MCF 10A (cell line): ENCODE results near the gene MRAP. TPM values are rescaled to one million over a fixed set of nuclear protein-coding genes. Genes with fewer than 3 reads are reported as not detected.

Experiments used
- BruUV-seq: library from RNA; stranded (reverse); fragments of 400-500 nt; replicated peaks from 2 replicates; lab custom pipeline; 2021; lab: Mats Ljungman, UMichigan
- CTCF ChIA-PET: fragments of 300-600 bp; sonication (Branson Sonifier 250); formaldehyde crosslinking; extraction: SDS; loops from one replicate; lab custom pipeline; 2021; ENCODE audit warnings: antibody characterized with exemption, inconsistent platforms; lab: Yijun Ruan, JAX
- POLR2A ChIA-PET: fragments of 300-600, 350-650 bp; sonication (Branson Sonifier 250); formaldehyde crosslinking; extraction: SDS; loops from one replicate; lab custom pipeline; 2020; ENCODE audit warnings: antibody characterized with exemption, inconsistent platforms; lab: Yijun Ruan, JAX
- DNase-seq: peaks from one replicate; pipeline ENCODE4 v3.0.0-alpha.2; 2018; ENCODE audit not compliant: unreplicated experiment
- H3K27ac Mint-ChIP-seq: one replicate; pipeline ENCODE4 v1.8.0; 2022; ENCODE audit warnings: mild to moderate bottlenecking, low read depth, mixed read lengths; ENCODE audit not compliant: unreplicated experiment
- H3K27me3 Mint-ChIP-seq: one replicate; pipeline ENCODE4 v1.8.0; 2022; ENCODE audit warnings: mixed read lengths; ENCODE audit not compliant: insufficient read depth, unreplicated experiment
- H3K36me3 Mint-ChIP-seq: one replicate; pipeline ENCODE4 v1.8.0; 2022; ENCODE audit warnings: mild to moderate bottlenecking, moderate library complexity, mixed read lengths; ENCODE audit not compliant: insufficient read depth, unreplicated experiment
- H3K4me1 Mint-ChIP-seq: one replicate; pipeline ENCODE4 v1.8.0; 2022; ENCODE audit warnings: mixed read lengths; ENCODE audit not compliant: insufficient read depth, unreplicated experiment
- H3K4me3 Mint-ChIP-seq: one replicate; pipeline ENCODE4 v1.8.0; 2022; ENCODE audit warnings: mild to moderate bottlenecking, moderate library complexity, mixed read lengths; ENCODE audit not compliant: unreplicated experiment
- H3K9me3 Mint-ChIP-seq: one replicate; pipeline ENCODE4 v1.8.0; 2022; ENCODE audit warnings: mixed read lengths; ENCODE audit not compliant: unreplicated experiment
- intact Hi-C: fragments of 100-400 bp; cut with micrococcal nuclease; formaldehyde crosslinking; loops from 2 replicates; pipeline ENCODE4 v1.14.1; 2022
- total RNA-seq: library from RNA; stranded (reverse); gene quantifications from 2 replicates; pipeline ENCODE4 v1.2.3, GENCODE V29; 2022
- TF ChIP-seq, protein P1 (sequence below): fragments of 200-600 bp; IDR thresholded peaks from one replicate; pipeline ENCODE4 v1.8.0; 2022; ENCODE audit warnings: antibody characterized with exemption, mild to moderate bottlenecking; ENCODE audit not compliant: unreplicated experiment

The MRAP gene
- total RNA-seq, 1 experiment from 2014 or later = not detected

DNA sequence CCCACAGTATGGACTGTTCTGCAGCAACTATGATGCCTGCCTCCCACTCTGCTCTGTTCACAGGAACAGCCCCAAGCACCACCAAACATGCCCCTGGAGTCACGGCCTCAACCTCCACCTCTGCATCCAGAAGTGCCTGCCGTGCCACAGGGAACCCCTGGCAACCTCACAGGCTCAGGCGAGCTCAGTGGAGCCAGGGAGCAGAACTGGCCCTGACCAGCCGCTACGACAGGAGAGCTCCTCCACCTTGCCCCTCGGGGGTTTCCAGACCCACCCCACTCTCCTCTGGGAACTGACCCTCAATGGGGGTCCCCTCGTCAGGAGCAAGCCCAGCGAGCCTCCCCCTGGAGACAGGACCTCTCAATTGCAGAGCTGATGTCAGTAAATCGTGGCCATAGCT lies 13.0 kb downstream of the MRAP start:
- ChIA-PET POLR2A (no interaction called here), CTCF (no interaction called here)
- BruUV-seq = no TSS peak
- Mint-ChIP-seq H3K27ac (no peak overlapping the region), H3K27me3 (no peaks in the 10 kb centered on the region), H3K36me3 (peaks cover 82% of the 10 kb centered on the region), H3K4me3 (no peak overlapping the region), H3K9me3 (no peaks in the 10 kb centered on the region), H3K4me1 (no peaks in the 10 kb centered on the region)
- DNase-seq = no peak
- intact Hi-C loops = no loop called here
- TF ChIP-seq, protein P1, sequence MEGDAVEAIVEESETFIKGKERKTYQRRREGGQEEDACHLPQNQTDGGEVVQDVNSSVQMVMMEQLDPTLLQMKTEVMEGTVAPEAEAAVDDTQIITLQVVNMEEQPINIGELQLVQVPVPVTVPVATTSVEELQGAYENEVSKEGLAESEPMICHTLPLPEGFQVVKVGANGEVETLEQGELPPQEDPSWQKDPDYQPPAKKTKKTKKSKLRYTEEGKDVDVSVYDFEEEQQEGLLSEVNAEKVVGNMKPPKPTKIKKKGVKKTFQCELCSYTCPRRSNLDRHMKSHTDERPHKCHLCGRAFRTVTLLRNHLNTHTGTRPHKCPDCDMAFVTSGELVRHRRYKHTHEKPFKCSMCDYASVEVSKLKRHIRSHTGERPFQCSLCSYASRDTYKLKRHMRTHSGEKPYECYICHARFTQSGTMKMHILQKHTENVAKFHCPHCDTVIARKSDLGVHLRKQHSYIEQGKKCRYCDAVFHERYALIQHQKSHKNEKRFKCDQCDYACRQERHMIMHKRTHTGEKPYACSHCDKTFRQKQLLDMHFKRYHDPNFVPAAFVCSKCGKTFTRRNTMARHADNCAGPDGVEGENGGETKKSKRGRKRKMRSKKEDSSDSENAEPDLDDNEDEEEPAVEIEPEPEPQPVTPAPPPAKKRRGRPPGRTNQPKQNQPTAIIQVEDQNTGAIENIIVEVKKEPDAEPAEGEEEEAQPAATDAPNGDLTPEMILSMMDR = no peak

DNA sequence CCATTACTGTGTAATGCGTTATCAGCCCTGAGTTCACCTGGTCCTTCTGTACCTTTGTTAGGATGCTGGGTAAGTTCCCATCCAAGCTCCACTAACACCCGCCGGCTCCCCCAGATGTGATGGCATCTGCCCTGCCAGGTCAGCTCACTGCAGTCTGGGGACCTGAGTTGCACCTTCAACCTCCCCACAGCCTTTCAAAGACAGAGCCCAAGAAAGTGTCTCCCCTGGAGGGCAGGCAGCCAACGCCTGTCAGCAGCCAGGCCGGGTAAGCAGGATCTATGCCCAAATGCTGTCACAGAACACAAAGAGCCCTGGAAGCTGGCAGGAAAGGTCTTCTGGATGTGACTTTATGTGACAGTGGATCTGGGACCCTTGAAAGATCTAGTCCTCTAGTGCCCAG lies 13.7 kb downstream of the MRAP start:
- no peak overlapping the region for H3K27ac Mint-ChIP-seq
- no TSS peak for BruUV-seq
- no peaks in the 10 kb centered on the region for H3K4me1 Mint-ChIP-seq
- peaks cover 84% of the 10 kb centered on the region for H3K36me3 Mint-ChIP-seq
- ChIA-PET CTCF (interaction anchor here (1.0 kb wide), 1 partner anchor 447 kb away, joined by 4 read pairs; no protein-coding TSS in a partner anchor), POLR2A (interaction anchor here (0.6 kb wide), 1 partner anchor 26 kb away, joined by 3 read pairs; no protein-coding TSS in a partner anchor)
- TF ChIP-seq, protein P1 = no peak
- H3K4me3 Mint-ChIP-seq = no peak overlapping the region
- H3K27me3 Mint-ChIP-seq = no peaks in the 10 kb centered on the region
- intact Hi-C loops = no loop called here
- no peak for DNase-seq
- H3K9me3 Mint-ChIP-seq = no peaks in the 10 kb centered on the region

DNA sequence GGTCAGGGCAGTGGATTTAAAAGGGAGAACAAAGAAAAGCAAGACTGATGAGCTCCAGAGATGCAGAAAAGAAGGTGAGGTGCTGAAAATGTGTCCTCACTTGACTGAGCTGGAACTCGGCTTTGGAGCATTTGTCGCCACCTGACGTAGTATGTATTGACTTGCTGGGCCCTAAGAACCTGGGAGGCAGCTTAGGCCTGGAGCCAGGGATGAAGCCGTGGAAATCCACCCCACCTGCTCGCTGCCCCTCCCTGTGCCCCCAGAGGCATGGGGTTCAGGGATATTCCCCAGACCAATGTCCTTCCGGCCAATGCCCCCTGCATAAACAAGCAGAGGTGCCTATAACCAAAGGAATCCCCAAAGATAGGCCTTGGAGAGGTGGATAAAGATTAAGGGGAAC lies 14.3 kb downstream of the MRAP start:
- Mint-ChIP-seq H3K4me3 (no peak overlapping the region), H3K27ac (no peak overlapping the region), H3K4me1 (no peaks in the 10 kb centered on the region), H3K36me3 (peaks cover 84% of the 10 kb centered on the region), H3K9me3 (no peaks in the 10 kb centered on the region), H3K27me3 (no peaks in the 10 kb centered on the region)
- TF ChIP-seq, protein P1 = no peak
- CTCF ChIA-PET = interaction anchor here (0.7 to 1.0 kb wide), 2 partner anchors 17 to 447 kb away, joined by 3 to 4 read pairs; no protein-coding TSS in a partner anchor
- POLR2A ChIA-PET = interaction anchor here (0.6 kb wide), 1 partner anchor 538 kb away, joined by 3 read pairs; no protein-coding TSS in a partner anchor
- DNase-seq = no peak
- BruUV-seq = no TSS peak
- intact Hi-C loops = no loop called here

DNA sequence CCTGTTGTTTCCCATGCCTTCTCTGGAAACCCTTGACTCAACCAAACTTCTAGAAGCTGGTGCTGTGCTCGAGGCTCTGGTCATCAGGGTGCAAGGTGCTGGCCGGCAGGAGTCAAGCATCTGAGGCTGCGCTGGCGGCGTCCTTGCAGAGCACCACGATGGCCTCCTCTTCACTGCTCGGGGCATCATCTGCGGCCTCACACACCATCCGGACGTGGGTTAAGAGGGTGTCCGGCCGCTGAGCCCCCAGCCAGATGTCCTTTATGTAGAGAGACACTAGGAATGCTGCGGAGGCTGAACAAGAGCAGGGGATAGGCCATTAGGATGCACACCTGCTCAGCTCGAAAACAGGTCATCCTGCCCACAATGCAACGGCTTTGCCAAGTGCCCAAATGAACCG lies 16.2 kb downstream of the MRAP start:
- BruUV-seq = no TSS peak
- no peak for DNase-seq
- Mint-ChIP-seq H3K36me3 (peaks cover 89% of the 10 kb centered on the region), H3K4me3 (no peak overlapping the region), H3K9me3 (no peaks in the 10 kb centered on the region), H3K27me3 (no peaks in the 10 kb centered on the region), H3K4me1 (no peaks in the 10 kb centered on the region), H3K27ac (no peak overlapping the region)
- POLR2A ChIA-PET = interaction anchor here (0.6 to 0.7 kb wide), 2 partner anchors 77 to 457 kb away, joined by 3 read pairs; partner anchors contain the start of gene PAXBP1
- CTCF ChIA-PET = interaction anchor here (0.7 kb wide), 1 partner anchor 8 kb away, joined by 3 read pairs; no protein-coding TSS in a partner anchor
- intact Hi-C loops = no loop called here
- TF ChIP-seq, protein P1 = no peak
